GM13976 (cell line): Measurements from ENCODE around the gene HGF.
"Not testable (repeated sequence)": the region's sequence is repeated elsewhere in the genome, so short reads cannot be mapped to it uniquely, and the experiment has no call there.

Experiments
- DNase-seq: peaks from one replicate; pipeline ENCODE4 v3.0.0; 2012; ENCODE audit warnings: low spot score
- in situ Hi-C: fragments of 300-500 bp; cut with MboI; formaldehyde crosslinking; loops from one replicate; pipeline ENCODE4 v1.12.0; 2022; ENCODE audit warnings: low sequenced_read_pairs, mixed read lengths, inconsistent platforms; ENCODE audit not compliant: unreplicated experiment
- TF ChIP-seq, protein P1 (sequence below): IDR thresholded peaks from 2 replicates; pipeline ENCODE4 v1.5.1; 2012; ENCODE audit warnings: borderline replicate concordance, mild to moderate bottlenecking; ENCODE audit not compliant: insufficient read depth; ENCODE audit errors: extremely low read depth, missing control alignments, control extremely low read depth

The HGF gene

DNA sequence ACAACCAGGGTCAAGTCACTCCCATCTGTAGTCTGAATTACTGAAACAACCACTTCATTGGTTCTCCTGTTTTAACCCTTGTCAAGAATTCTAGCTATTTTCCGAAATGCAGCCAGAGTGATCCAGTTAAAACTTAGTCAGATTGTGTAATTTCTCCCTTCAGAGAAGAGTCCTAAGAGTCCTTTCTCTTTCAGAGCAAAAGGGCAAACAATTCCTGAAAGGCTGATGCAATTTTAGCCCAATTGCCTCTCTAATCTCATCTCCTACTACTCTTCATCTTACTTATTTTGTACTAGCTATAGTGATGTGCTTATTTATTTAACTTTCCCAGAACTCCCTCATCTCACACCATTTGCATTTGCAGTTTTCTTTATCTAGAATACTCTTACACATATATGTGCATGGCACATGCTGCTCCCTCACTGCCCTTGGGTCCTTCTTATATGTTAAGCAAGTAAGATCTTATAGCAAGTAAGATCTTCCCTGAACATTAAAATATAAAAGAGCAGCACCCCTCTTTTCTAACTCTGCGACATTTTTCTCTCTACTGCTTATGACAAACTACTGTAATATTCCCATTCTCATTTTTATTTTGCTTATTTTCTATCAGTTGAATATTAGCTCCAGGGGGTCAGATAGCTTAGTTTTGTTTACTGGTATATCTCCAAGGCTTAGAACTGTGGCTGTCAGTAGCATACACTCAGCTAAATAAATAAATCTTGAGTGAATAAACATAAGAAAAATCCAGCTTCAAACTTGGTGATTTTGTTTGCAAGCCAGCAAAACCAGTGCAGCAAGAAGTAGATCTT lies 44.6 kb downstream of the HGF start:
- TF ChIP-seq, protein P1, sequence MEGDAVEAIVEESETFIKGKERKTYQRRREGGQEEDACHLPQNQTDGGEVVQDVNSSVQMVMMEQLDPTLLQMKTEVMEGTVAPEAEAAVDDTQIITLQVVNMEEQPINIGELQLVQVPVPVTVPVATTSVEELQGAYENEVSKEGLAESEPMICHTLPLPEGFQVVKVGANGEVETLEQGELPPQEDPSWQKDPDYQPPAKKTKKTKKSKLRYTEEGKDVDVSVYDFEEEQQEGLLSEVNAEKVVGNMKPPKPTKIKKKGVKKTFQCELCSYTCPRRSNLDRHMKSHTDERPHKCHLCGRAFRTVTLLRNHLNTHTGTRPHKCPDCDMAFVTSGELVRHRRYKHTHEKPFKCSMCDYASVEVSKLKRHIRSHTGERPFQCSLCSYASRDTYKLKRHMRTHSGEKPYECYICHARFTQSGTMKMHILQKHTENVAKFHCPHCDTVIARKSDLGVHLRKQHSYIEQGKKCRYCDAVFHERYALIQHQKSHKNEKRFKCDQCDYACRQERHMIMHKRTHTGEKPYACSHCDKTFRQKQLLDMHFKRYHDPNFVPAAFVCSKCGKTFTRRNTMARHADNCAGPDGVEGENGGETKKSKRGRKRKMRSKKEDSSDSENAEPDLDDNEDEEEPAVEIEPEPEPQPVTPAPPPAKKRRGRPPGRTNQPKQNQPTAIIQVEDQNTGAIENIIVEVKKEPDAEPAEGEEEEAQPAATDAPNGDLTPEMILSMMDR = no peak
- in situ Hi-C loops = no loop called here
- no peak for DNase-seq

DNA sequence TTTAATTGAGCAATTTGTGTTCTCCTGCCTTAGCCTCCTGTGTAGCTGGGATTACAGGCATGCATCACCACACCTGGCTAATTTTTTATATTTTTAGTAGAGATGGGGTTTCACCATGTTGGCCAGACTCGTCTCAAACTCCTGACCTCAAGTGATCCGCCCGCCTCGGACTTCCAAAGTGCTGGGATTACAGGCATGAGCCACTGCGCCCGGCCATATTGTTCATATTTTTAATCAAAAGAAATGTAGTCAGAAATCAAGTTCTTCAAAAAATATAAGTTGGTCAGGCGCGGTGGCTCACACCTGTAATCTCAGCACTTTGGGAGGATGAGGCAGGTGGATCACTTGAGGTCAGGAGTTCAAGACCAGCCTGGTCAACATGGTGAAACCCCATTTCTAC lies 47.6 kb downstream of the HGF start:
- in situ Hi-C loops, DNase-seq: not testable (repeated sequence)

DNA sequence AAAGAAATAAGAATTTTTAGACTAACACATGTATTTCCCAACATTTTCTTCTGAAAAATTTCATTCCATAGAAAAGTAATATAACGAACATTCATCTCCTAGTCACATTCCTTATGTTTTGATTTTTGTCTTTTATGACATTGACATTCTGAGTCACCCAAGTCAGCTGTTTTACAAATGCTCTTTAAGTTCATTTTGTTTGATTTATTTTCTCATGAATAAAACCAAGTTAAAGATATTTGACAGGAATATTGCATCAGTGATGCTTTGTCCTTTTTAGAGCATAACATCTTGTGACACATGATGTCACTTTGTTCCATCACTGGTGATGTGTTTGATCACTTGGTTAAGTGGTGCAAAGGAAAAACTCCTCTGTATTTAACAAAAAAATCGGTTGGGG lies 48.4 kb downstream of the HGF start:
- DNase-seq = no peak
- TF ChIP-seq, protein P1 = no peak
- in situ Hi-C loops = no loop called here

DNA sequence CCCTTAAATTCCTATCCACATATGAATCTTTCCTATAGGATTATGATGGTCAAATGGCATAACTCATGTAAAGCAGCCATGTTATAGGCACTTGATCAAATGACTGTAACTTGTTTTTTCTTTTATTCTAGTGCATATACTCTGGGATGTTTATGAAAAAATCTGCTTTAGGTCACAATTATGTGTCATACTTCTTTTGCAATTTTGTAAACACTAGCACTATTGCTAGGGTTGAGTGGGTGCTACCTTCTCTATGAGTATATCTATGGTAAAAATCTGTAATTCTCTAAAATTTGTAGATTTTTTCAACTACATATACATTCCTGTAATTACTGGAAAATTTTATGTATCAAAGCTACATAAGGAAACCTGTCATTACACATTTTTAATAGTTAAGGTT lies 50.0 kb downstream of the HGF start:
- in situ Hi-C loops = no loop called here
- no peak for DNase-seq
- TF ChIP-seq, protein P1 = no peak

DNA sequence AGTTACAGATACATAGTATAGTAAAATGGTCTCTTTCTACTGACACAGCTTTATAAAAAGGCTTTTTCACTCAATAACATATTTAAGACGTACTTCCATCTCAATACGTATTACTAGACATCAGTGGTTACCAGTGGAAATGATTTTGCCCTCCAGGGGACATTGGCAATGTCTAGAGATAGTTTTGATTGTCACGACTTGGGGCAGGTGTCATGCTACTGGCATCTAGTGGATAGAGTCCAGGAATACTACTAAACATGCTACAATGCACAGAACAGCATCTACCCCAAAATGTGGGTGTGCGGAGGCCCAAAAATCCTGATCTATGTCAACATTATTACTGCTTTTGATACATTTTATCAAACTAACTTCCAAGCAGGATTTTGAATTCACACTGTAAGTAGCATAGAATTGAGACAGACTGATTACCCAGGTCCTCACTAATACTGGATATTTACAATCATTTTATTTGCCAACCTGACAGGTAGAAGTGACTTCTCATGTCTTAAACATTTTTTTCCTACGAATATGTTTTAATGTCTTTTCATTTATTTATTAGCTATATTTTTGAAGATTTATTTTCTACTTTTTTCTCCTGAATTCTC lies 53.8 kb downstream of the HGF start:
- in situ Hi-C loops = no loop called here
- TF ChIP-seq, protein P1 = no peak
- no peak for DNase-seq

DNA sequence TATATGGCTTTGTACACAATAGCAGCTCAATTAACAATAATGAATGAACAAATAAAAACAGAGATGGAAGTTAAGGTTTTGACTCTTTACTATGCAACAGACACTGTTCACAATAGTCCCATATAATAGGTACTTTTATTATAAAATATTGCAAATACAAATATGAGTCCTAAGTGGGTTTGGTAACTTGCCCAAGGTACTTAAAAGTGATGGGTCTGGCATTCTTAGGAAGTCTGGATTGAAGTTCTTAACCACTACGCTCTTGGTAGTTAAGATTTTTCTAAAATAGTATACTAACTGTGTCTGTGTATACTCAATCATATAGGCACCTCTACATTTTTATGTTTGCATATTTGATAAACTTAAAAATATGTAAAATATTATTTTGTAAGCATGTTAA lies 55.5 kb downstream of the HGF start:
- TF ChIP-seq, protein P1 = no peak
- in situ Hi-C loops = no loop called here

DNA sequence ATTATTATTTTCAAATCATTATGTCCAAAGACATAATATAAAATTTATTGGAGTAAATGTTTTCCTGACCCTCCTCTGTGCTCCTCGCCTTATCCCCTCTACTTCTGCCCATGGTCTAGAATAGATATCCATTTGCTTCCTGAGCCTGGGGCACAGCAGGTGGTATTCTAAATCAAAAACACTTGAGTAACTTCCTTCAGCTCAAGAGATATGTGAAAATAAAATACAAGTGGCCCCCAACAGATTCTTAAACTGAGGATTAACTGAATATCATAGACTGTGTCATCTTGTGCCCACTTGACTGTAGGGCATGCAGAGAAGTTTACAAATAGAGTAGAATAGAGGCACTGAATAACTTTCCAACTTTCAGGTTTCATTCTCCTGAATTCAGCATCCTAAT lies 59.1 kb downstream of the HGF start:
- TF ChIP-seq, protein P1 = no peak
- in situ Hi-C loops = no loop called here
- no peak for DNase-seq

More for the DNA sequence above, 55.5 kb downstream of the HGF start:
- DNase-seq = no peak
